A549 (cell line): ENCODE data around the gene RAD51B.

Source experiments
- GATA3 ChIP-seq: IDR thresholded peaks from 2 replicates; pipeline ENCODE4 v1.6.1; 2012; ENCODE audit warnings: borderline replicate concordance
- JUN ChIP-seq, 2 experiments: fragments of >200 bp; sonication (Bioruptor Twin); formaldehyde crosslinking; IDR thresholded peaks; 2 replicates in 1 of 2; 3 replicates in 1 of 2; pipeline ENCODE4 v1.6.1; 2016 to 2017
- POLR2A ChIP-seq: IDR thresholded peaks from 2 replicates; pipeline ENCODE4 v1.6.1; 2012; ENCODE audit warnings: mild to moderate bottlenecking, low read length
- ZC3H11A ChIP-seq: fragments of 450-650 bp; IDR thresholded peaks from 2 replicates; pipeline ENCODE4 v1.6.1; 2014; ENCODE audit warnings: antibody characterized with exemption, mild to moderate bottlenecking
- TF ChIP-seq, protein P1 (sequence below): fragments of >200 bp; sonication (Bioruptor Twin); formaldehyde crosslinking; IDR thresholded peaks from 3 replicates; pipeline ENCODE4 v1.5.1; 2016

DNA sequence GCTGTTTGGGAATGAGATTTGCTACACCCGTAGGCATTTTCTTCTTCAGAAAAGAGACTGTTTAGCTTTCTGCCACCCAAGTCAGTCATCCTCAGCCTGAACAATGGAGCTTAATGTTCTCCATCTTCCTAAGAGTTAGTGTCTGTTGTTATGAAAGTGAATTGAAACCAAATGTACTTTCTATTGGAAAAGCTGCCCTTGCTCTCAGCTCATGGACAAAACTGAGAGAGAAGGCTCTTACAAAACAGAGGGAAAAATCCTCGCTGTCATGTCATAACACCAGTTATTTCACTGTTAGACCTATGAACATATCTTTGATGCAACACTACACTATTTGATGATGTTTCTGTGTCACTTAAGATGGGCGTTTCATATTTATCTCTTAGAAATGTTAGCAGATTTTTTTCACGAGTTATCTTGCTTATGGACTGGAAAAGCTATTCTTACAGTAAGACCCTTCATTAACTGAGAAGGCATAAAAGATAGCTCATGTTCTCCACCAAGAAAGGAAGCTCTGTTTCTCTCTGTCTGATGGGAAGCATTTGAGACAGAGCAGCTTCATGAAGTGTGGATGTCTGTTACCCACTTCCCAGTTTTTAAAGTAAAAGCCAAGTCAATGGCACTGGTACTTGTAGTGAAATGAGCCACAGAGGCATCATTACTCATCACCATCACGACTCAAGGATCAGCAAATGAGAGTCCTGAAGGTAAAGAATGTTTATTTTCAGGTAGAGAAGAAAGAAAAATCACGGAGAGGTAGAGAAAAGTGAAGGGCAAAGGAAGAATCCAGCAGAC is 489.3 kb downstream of the RAD51B start:
- TF ChIP-seq JUN (IDR thresholded peaks at IDR 0.05) (no peak), POLR2A (no peak), GATA3 (no peak), ZC3H11A (no peak)
- TF ChIP-seq, protein P1, sequence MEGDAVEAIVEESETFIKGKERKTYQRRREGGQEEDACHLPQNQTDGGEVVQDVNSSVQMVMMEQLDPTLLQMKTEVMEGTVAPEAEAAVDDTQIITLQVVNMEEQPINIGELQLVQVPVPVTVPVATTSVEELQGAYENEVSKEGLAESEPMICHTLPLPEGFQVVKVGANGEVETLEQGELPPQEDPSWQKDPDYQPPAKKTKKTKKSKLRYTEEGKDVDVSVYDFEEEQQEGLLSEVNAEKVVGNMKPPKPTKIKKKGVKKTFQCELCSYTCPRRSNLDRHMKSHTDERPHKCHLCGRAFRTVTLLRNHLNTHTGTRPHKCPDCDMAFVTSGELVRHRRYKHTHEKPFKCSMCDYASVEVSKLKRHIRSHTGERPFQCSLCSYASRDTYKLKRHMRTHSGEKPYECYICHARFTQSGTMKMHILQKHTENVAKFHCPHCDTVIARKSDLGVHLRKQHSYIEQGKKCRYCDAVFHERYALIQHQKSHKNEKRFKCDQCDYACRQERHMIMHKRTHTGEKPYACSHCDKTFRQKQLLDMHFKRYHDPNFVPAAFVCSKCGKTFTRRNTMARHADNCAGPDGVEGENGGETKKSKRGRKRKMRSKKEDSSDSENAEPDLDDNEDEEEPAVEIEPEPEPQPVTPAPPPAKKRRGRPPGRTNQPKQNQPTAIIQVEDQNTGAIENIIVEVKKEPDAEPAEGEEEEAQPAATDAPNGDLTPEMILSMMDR: no peak
